C4-2B (cell line): ENCODE measurements around the gene PACRGL.

Source experiments
- CTCF ChIP-seq: fragments of 450-650 bp; conservative IDR thresholded peaks from 2 replicates; pipeline ENCODE4 v1.5.1; 2017; ENCODE audit warnings: mild to moderate bottlenecking
- ZFX ChIP-seq: fragments of 450-650 bp; IDR thresholded peaks from 2 replicates; pipeline ENCODE4 v1.6.1; 2017

DNA sequence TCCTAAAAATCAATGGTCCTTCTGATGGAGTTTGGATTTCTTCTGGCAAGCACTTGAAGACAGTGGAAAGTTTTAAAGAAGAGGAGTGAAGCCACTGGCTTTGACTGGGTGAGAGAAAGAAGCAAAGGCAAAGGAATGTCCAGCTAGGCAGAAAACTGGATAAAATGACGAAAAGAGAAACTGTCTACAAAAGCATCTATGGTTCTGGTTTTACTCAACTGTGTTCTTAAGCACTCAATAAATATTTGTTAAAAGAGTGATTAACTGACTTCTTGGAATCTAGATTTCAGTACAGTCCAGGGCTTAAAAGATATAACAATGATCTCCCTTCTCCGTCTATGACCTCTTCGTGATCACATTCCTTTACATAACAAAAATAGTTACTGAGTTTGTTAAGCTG, 52.4 kb downstream of the PACRGL start:
- TF ChIP-seq CTCF: no peak
- TF ChIP-seq ZFX: no peak
